GM23338 (cell line): ENCODE data around the gene BCL2A1. TPM values are rescaled to one million over a fixed set of nuclear protein-coding genes. Genes with fewer than 3 reads are reported as not detected.

Experiments used
- ATAC-seq: fragments of 200-7000 bp; cut with Tn5 transposase; 3 replicates; pipeline ENCODE4 v1.9.1; 2020
- DNase-seq: peaks from one replicate; pipeline ENCODE4 v3.0.0-alpha.2; 2015; ENCODE audit warnings: low spot score
- H2AFZ ChIP-seq: fragments of 200-600 bp; sonication (generic); 2 replicates; pipeline ENCODE4 v1.8.0; 2016; ENCODE audit warnings: antibody characterized with exemption, mild to moderate bottlenecking, moderate library complexity
- H3F3A ChIP-seq: fragments of 200-600 bp; sonication (generic); replicated peaks from 2 replicates; pipeline ENCODE4 v1.8.0; 2017; ENCODE audit warnings: antibody characterized with exemption, mixed run types, low read depth
- H3K27ac ChIP-seq: fragments of 200-600 bp; sonication (generic); 2 replicates; pipeline ENCODE4 v1.6.1; 2016; ENCODE audit warnings: low read depth
- H3K27me3 ChIP-seq: fragments of 200-600 bp; sonication (generic); 2 replicates; pipeline ENCODE4 v1.8.0; 2016; ENCODE audit warnings: mild to moderate bottlenecking, mixed run types, moderate library complexity; ENCODE audit not compliant: insufficient read depth
- H3K36me3 ChIP-seq: fragments of 200-600 bp; sonication (generic); 2 replicates; pipeline ENCODE4 v1.8.0; 2016; ENCODE audit warnings: mild to moderate bottlenecking; ENCODE audit not compliant: insufficient read depth
- H3K4me1 ChIP-seq: fragments of 200-600 bp; sonication (generic); 2 replicates; pipeline ENCODE4 v1.8.0; 2016; ENCODE audit warnings: mild to moderate bottlenecking, moderate library complexity; ENCODE audit not compliant: insufficient read depth
- H3K4me2 ChIP-seq: fragments of 200-600 bp; sonication (generic); 2 replicates; pipeline ENCODE4 v1.7.1; 2017; ENCODE audit warnings: mixed run types
- H3K4me3 ChIP-seq: fragments of 200-600 bp; sonication (generic); 2 replicates; pipeline ENCODE4 v1.6.1; 2016; ENCODE audit warnings: mixed run types
- H3K79me2 ChIP-seq: fragments of 200-600 bp; sonication (generic); replicated peaks from 2 replicates; pipeline ENCODE4 v1.8.0; 2017; ENCODE audit warnings: mild to moderate bottlenecking; ENCODE audit not compliant: insufficient read depth
- H3K9me2 ChIP-seq: fragments of 200-600 bp; sonication (generic); 2 replicates; pipeline ENCODE4 v1.8.0; 2017; ENCODE audit not compliant: insufficient read depth
- H4K20me1 ChIP-seq: fragments of 200-600 bp; sonication (generic); replicated peaks from 2 replicates; pipeline ENCODE4 v1.8.0; 2017; ENCODE audit warnings: mild to moderate bottlenecking; ENCODE audit not compliant: insufficient read depth
- H3K27ac Mint-ChIP-seq: 2 replicates; pipeline ENCODE4 v1.8.0; 2020; ENCODE audit warnings: inconsistent platforms, mild to moderate bottlenecking, moderate library complexity, mixed read lengths
- H3K27me3 Mint-ChIP-seq: 3 replicates; pipeline ENCODE4 v1.8.0; 2022; ENCODE audit warnings: low read depth, mild to moderate bottlenecking, moderate library complexity, mixed read lengths, inconsistent platforms; ENCODE audit not compliant: insufficient read depth, poor library complexity
- H3K36me3 Mint-ChIP-seq: 3 replicates; pipeline ENCODE4 v1.8.0; 2021; ENCODE audit warnings: low read depth, mild to moderate bottlenecking, inconsistent platforms, moderate library complexity, mixed read lengths
- H3K4me1 Mint-ChIP-seq: 3 replicates; pipeline ENCODE4 v1.8.0; 2020; ENCODE audit warnings: mild to moderate bottlenecking, inconsistent platforms, mixed read lengths
- H3K4me3 Mint-ChIP-seq: 3 replicates; pipeline ENCODE4 v1.8.0; 2021; ENCODE audit warnings: moderate library complexity, mild to moderate bottlenecking, inconsistent platforms, mixed read lengths
- H3K9me3 Mint-ChIP-seq: 3 replicates; pipeline ENCODE4 v1.8.0; 2020; ENCODE audit warnings: moderate library complexity, mild to moderate bottlenecking, inconsistent platforms, mixed read lengths
- CREB1 ChIP-seq: fragments of 250-450 bp; sonication (Bioruptor Pico); IDR thresholded peaks from 2 replicates; pipeline ENCODE4 v1.5.0; 2020; ENCODE audit warnings: low read depth, mild to moderate bottlenecking, moderate library complexity
- ETS1 ChIP-seq: IDR thresholded peaks from 2 replicates; pipeline ENCODE4 v1.6.1; 2016; ENCODE audit warnings: antibody characterized with exemption
- EZH2 ChIP-seq: fragments of 200-600 bp; sonication (generic); IDR thresholded peaks from one replicate; pipeline ENCODE4 v1.8.0; 2017; ENCODE audit warnings: antibody characterized with exemption, mild to moderate bottlenecking, low read depth; ENCODE audit not compliant: unreplicated experiment
- EZH2phosphoT487 ChIP-seq: fragments of 200-600 bp; sonication (generic); IDR thresholded peaks from one replicate; pipeline ENCODE4 v1.8.1; 2018; ENCODE audit warnings: antibody characterized with exemption; ENCODE audit not compliant: unreplicated experiment
- JUNB ChIP-seq: IDR thresholded peaks from one replicate; pipeline ENCODE4 v1.6.1; 2016; ENCODE audit warnings: antibody characterized with exemption; ENCODE audit not compliant: unreplicated experiment
- NANOG ChIP-seq: IDR thresholded peaks from 2 replicates; pipeline ENCODE4 v1.6.1; 2016; ENCODE audit warnings: antibody characterized with exemption, borderline replicate concordance
- REST ChIP-seq: IDR thresholded peaks from one replicate; pipeline ENCODE4 v1.6.1; 2018; ENCODE audit warnings: antibody characterized with exemption; ENCODE audit not compliant: unreplicated experiment
- STAT1 ChIP-seq: IDR thresholded peaks from one replicate; pipeline ENCODE4 v1.6.1; 2016; ENCODE audit warnings: antibody characterized with exemption; ENCODE audit not compliant: unreplicated experiment
- ZNF114 ChIP-seq: fragments of 250-450 bp; sonication (Bioruptor Pico); IDR thresholded peaks from 2 replicates; pipeline ENCODE4 v1.5.0; 2020; ENCODE audit warnings: mild to moderate bottlenecking, moderate library complexity
- ZNF462 ChIP-seq: fragments of 250-450 bp; sonication (Bioruptor Pico); IDR thresholded peaks from 2 replicates; pipeline ENCODE4 v1.5.0; 2020; ENCODE audit warnings: mild to moderate bottlenecking, moderate library complexity
- polyA plus RNA-seq: library from polyadenylated mRNA; unstranded; fragments of >200 nt; fragmentation: Nextera tagmentation; extraction: Ambion mirVana; gene quantifications from 2 replicates; pipeline ENCODE4 v1.2.1, GENCODE V29; 2016
- total RNA-seq: library from RNA; depleted of rRNA; stranded (reverse); fragments of >200 nt; shearing (Covaris generic); gene quantifications from 2 replicates; pipeline ENCODE4 v1.2.3, GENCODE V29; 2014

BCL2A1 gene
- total and polyA plus RNA-seq, 2 experiments from 2014 or later: not detected

- no peak for TF ChIP-seq ZNF462 (CRISPR knock-in tag)
- no peak for TF ChIP-seq NANOG
- no peak for TF ChIP-seq REST
These were observed 18.2 kb upstream of the BCL2A1 start (continued) for GRCh38 chr15:79989183-79989582.

- H3K4me2 ChIP-seq: no peak overlapping the region
- no peaks in the 10 kb centered on the region for H3K79me2 ChIP-seq
- ATAC-seq: no peak
- H3F3A ChIP-seq: no peaks in the 10 kb centered on the region
- DNase-seq: no peak
- H3K4me3 ChIP-seq: no peak overlapping the region
- no peaks in the 10 kb centered on the region for H3K4me1 ChIP-seq
- no peaks in the 10 kb centered on the region for H3K9me2 ChIP-seq
- H3K4me1 Mint-ChIP-seq: no peaks in the 10 kb centered on the region
- H2AFZ ChIP-seq: no peak overlapping the region
- H3K9me3 Mint-ChIP-seq: no peaks in the 10 kb centered on the region; the same call in 2 of the 3 replicates
- no peak overlapping the region for H3K27ac Mint-ChIP-seq
- H4K20me1 ChIP-seq: no peaks in the 10 kb centered on the region
- no peaks in the 10 kb centered on the region for H3K36me3 Mint-ChIP-seq
- no peaks in the 10 kb centered on the region for H3K36me3 ChIP-seq
- H3K4me3 Mint-ChIP-seq: no peak overlapping the region
- peaks cover 3% of the 10 kb centered on the region for H3K27me3 Mint-ChIP-seq
- no peak overlapping the region for H3K27ac ChIP-seq
- H3K27me3 ChIP-seq: no peaks in the 10 kb centered on the region
- no peak for TF ChIP-seq ETS1
- no peak for TF ChIP-seq EZH2
- no peak for TF ChIP-seq JUNB
- no peak for TF ChIP-seq NANOG
- TF ChIP-seq STAT1: no peak
- no peak for TF ChIP-seq CREB1
- no peak for TF ChIP-seq REST
- TF ChIP-seq EZH2phosphoT487: no peak
- no peak for TF ChIP-seq ZNF114 (CRISPR knock-in tag)
These were observed 17.6 kb upstream of the BCL2A1 start for GRCh38 chr15:79988448-79989117.
